HepG2 (cell line): ENCODE data around the gene RBM22. TPM values are rescaled to one million over a fixed set of nuclear protein-coding genes. Genes with fewer than 3 reads are reported as not detected.

Source experiments
- ATAC-seq: fragments of 200-7000 bp; cut with Tn5 transposase; 3 replicates; pipeline ENCODE4 v1.9.1; 2020; ENCODE audit warnings: mild to moderate bottlenecking, moderate library complexity
- BruUV-seq: library from RNA; stranded (reverse); fragments of 400-500 nt; replicated peaks from 2 replicates; lab custom pipeline; 2021; lab: Mats Ljungman, UMichigan
- CTCF ChIA-PET: fragments of 300-600 bp; formaldehyde crosslinking; extraction: SDS; loops from one replicate; lab custom pipeline; 2021; ENCODE audit warnings: low total read pairs, inconsistent platforms, low intra/inter-chr PET ratio; lab: Yijun Ruan, JAX
- POLR2A ChIA-PET: fragments of 350-600 bp; sonication (Branson Sonifier 250); formaldehyde crosslinking; loops from one replicate; lab custom pipeline; 2020; ENCODE audit warnings: antibody characterized with exemption, inconsistent platforms; lab: Yijun Ruan, JAX
- DNase-seq: peaks from one replicate; pipeline ENCODE4 v3.0.0-alpha.2; 2015; ENCODE audit warnings: low spot score
- FAIRE-seq: peaks from 3 replicates; lab custom pipeline; 2011; peaks lifted over from hg19 to GRCh38; lab: Jason Lieb, UNC
- H2AFZ ChIP-seq: one replicate; pipeline ENCODE4 v1.6.1; 2011; ENCODE audit warnings: low read length, inconsistent platforms
- H3K27ac ChIP-seq: fragments of 300-600 bp; 3 replicates; pipeline ENCODE4 v1.8.0; 2011; ENCODE audit warnings: mixed run types, mild to moderate bottlenecking, mixed read lengths, low read length, inconsistent platforms; ENCODE audit not compliant: insufficient read depth; ENCODE audit errors: extremely low read length
- H3K27me3 ChIP-seq, 2 experiments: fragments of 200-600 bp in 1 of 2; 2 replicates in 1 of 2; 3 replicates in 1 of 2; pipeline versions ENCODE4 v1.6.0 to v1.8.0; 2011; ENCODE audit warnings: low read length in 2 of 2, mild to moderate bottlenecking in 2 of 2, moderate library complexity in 2 of 2, inconsistent platforms in 1 of 2; ENCODE audit not compliant: insufficient read depth in 2 of 2, control insufficient read depth in 1 of 2
- H3K36me3 ChIP-seq, 2 experiments: fragments of 200-600 bp in 1 of 2; replicated peaks in 1 of 2; 2 replicates in 1 of 2; 3 replicates in 1 of 2; pipeline versions ENCODE4 v1.5.1 to v1.8.0; 2011; ENCODE audit warnings: low read length in 2 of 2, inconsistent platforms in 1 of 2; ENCODE audit not compliant: insufficient read depth in 2 of 2, control insufficient read depth in 1 of 2
- H3K4me1 ChIP-seq: 2 replicates; pipeline ENCODE4 v1.5.1; 2012; ENCODE audit warnings: low read length, inconsistent platforms; ENCODE audit not compliant: insufficient read depth
- H3K4me2 ChIP-seq: 2 replicates; pipeline ENCODE4 v1.6.0; 2011; ENCODE audit warnings: low read depth, low read length, inconsistent platforms
- H3K4me3 ChIP-seq, 3 experiments: fragments of 200-600 bp in 1 of 3; sonication (generic), shearing (Covaris generic) in 1 of 3; replicated peaks in 1 of 3; 2 replicates each; pipeline ENCODE4 v1.5.1; 2011 to 2016; ENCODE audit warnings: low read length in 3 of 3, inconsistent platforms in 2 of 3, low read depth in 2 of 3, mild to moderate bottlenecking in 2 of 3, control low read depth in 1 of 3, mixed read lengths in 1 of 3; ENCODE audit not compliant: insufficient read depth in 1 of 3
- H3K79me2 ChIP-seq: one replicate; pipeline ENCODE4 v1.6.1; 2011; ENCODE audit warnings: low read length, inconsistent platforms; ENCODE audit not compliant: insufficient read depth
- H3K9ac ChIP-seq: 2 replicates; pipeline ENCODE4 v1.6.0; 2011; ENCODE audit warnings: mild to moderate bottlenecking, low read depth, low read length, inconsistent platforms; ENCODE audit not compliant: insufficient read depth
- H3K9me3 ChIP-seq: 2 replicates; pipeline ENCODE4 v1.5.1; 2012; ENCODE audit warnings: mild to moderate bottlenecking, low read length
- H4K20me1 ChIP-seq: 2 replicates; pipeline ENCODE4 v1.6.0; 2011; ENCODE audit warnings: inconsistent platforms, mild to moderate bottlenecking, low read length, moderate library complexity; ENCODE audit not compliant: insufficient read depth
- BORCS8-MEF2B ChIP-seq: sonication (generic); formaldehyde crosslinking; IDR thresholded peaks from 2 replicates; pipeline ENCODE4 v1.8.0; 2022; ENCODE audit warnings: mild to moderate bottlenecking, missing genetic modification reagents
- IKZF1 ChIP-seq: fragments of 450-650 bp; IDR thresholded peaks from 2 replicates; pipeline ENCODE4 v1.7.1; 2016
- KMT2B ChIP-seq: IDR thresholded peaks from 2 replicates; pipeline ENCODE4 v1.6.1; 2016; ENCODE audit warnings: missing genetic modification reagents, missing compliant biosample characterization
- MYNN ChIP-seq: sonication (generic); formaldehyde crosslinking; IDR thresholded peaks from 2 replicates; pipeline ENCODE4 v1.4.0; 2020; ENCODE audit warnings: mild to moderate bottlenecking, low read depth, missing genetic modification reagents
- STAT5B ChIP-seq: sonication (generic); formaldehyde crosslinking; IDR thresholded peaks from 2 replicates; pipeline ENCODE4 v1.4.0; 2020; ENCODE audit warnings: missing genetic modification reagents
- TP53 ChIP-seq: sonication (generic); formaldehyde crosslinking; conservative IDR thresholded peaks from 2 replicates; pipeline ENCODE4 v1.4.0; 2020; ENCODE audit warnings: missing genetic modification reagents
- ZNF253 ChIP-seq: sonication (generic); formaldehyde crosslinking; IDR thresholded peaks from 2 replicates; pipeline ENCODE4 v1.8.0; 2022; ENCODE audit warnings: mild to moderate bottlenecking, missing genetic modification reagents, borderline replicate concordance
- ZNF598 ChIP-seq: sonication (generic); formaldehyde crosslinking; IDR thresholded peaks from 2 replicates; pipeline ENCODE4 v1.5.1; 2020; ENCODE audit warnings: mild to moderate bottlenecking, missing genetic modification reagents, borderline replicate concordance
- ZNF652 ChIP-seq: IDR thresholded peaks from 2 replicates; pipeline ENCODE4 v1.6.1; 2016; ENCODE audit warnings: low read depth, borderline replicate concordance
- ZNF746 ChIP-seq: sonication (generic); formaldehyde crosslinking; IDR thresholded peaks from 2 replicates; pipeline ENCODE4 v1.8.0; 2022; ENCODE audit warnings: mild to moderate bottlenecking, missing genetic modification reagents
- ZSCAN9 ChIP-seq: IDR thresholded peaks from 2 replicates; pipeline ENCODE4 v1.6.1; 2016; ENCODE audit warnings: borderline replicate concordance
- WGBS: methylation state at CpG from one replicate; pipeline ENCODE4 v1.1.6; 2017; ENCODE audit warnings: low lambda C conversion rate; 5-methylcytosine and 5-hydroxymethylcytosine counted together
- in situ Hi-C: cut with HindIII; loops from 2 replicates; pipeline ENCODE4 v1.10.0; 2017; ENCODE audit warnings: low pct_unique_long_range_greater_than_20kb; ENCODE audit not compliant: extremely low pct_ligation_motif_present
- intact Hi-C: fragments of 100-400 bp; cut with micrococcal nuclease; formaldehyde crosslinking; loops from one replicate; pipeline ENCODE4 v1.10.0; 2022; ENCODE audit not compliant: unreplicated experiment
- polyA plus RNA-seq, 8 experiments: library from polyadenylated mRNA; depleted of rRNA in 3 of 8; stranded (reverse) in 7 of 8; unstranded in 1 of 8; fragments of >200 nt; fragmentation: Illumina TruSeq in 4 of 8; extraction: Trizol in 4 of 8; gene quantifications; 2 replicates each; pipeline versions ENCODE4 v1.2.1 to v1.2.3, GENCODE V29; 2011 to 2016; ENCODE audit warnings: low read depth in 4 of 8, missing spikeins in 1 of 8, mixed read lengths in 1 of 8; ENCODE audit not compliant: insufficient read depth in 1 of 8
- total RNA-seq, 5 experiments: library from RNA; depleted of rRNA; stranded (reverse); fragments of >200 nt; fragmentation: Illumina TruSeq; extraction: Trizol; gene quantifications; 2 replicates each; pipeline ENCODE4 v1.2.3, GENCODE V29; 2016; ENCODE audit warnings: low read depth in 1 of 5
- TF ChIP-seq, protein P1 (sequence below): sonication (generic); formaldehyde crosslinking; IDR thresholded peaks from 2 replicates; pipeline ENCODE4 v1.4.0; 2020; ENCODE audit warnings: mild to moderate bottlenecking, low read depth, missing genetic modification reagents
- TF ChIP-seq, protein P2 (sequence below): sonication (generic); formaldehyde crosslinking; IDR thresholded peaks from 2 replicates; pipeline ENCODE4 v1.4.0; 2020; ENCODE audit warnings: mild to moderate bottlenecking, missing genetic modification reagents, borderline replicate concordance
- TF ChIP-seq, protein P3 (sequence below), 2 experiments: fragments of 450-650 bp in 1 of 2; sonication (generic) in 1 of 2; formaldehyde crosslinking; IDR thresholded peaks; 2 replicates each; pipeline versions ENCODE4 v1.5.0 to v1.8.0; 2020 to 2022; ENCODE audit warnings: mild to moderate bottlenecking in 1 of 2, missing genetic modification reagents in 1 of 2
- TF ChIP-seq, protein P4 (sequence below): sonication (generic); formaldehyde crosslinking; IDR thresholded peaks from 2 replicates; pipeline ENCODE4 v1.8.0; 2022; ENCODE audit warnings: mild to moderate bottlenecking, missing genetic modification reagents, borderline replicate concordance

RBM22 gene
- total and polyA plus RNA-seq, 2 of the 13 experiments (the other 11 are each of a cell fraction or from before 2014, with no cell fraction given) = 28.3 to 35.0 TPM

DNA sequence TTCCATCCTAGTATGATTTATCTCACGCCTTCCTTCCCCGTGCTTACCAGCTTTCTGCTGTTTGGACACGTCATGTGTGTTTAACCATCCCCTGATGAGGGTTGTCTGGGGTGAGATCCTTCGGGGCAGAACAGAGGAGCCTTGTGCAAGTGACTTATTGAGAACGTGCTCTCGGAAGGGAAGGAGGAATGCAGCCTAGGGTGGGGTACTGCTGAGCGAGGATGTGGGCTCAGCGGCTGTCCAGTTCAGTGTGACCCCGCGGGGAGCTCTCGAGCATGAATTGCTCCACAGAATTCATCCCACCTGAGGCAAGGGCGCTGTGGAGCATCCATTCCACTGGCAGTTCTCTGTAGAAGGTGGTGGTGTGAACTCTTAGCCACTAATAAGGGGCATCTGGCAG, 35.8 kb downstream of the RBM22 start:
- Histone ChIP-seq H4K20me1 (no peaks in the 10 kb centered on the region), H3K27me3 (peaks cover 3 to 24% of the 10 kb centered on the region in 2 experiments; a peak in 4 of 5 replicates), H3K9me3 (no peaks in the 10 kb centered on the region), H2AFZ (no peak overlapping the region), H3K4me2 (no peak overlapping the region), H3K36me3 (no peaks in the 10 kb centered on the region), H3K4me3 (no peak overlapping the region), H3K4me1 (no peaks in the 10 kb centered on the region), H3K27ac (no peak overlapping the region), H3K79me2 (no peaks in the 10 kb centered on the region), H3K9ac (no peak overlapping the region)
- ChIA-PET CTCF (no interaction called here), POLR2A (no interaction called here)
- intact Hi-C loops (no loop called here), in situ Hi-C loops (loop anchor here (25.0 kb wide), 1 partner anchor 203 kb away; no protein-coding TSS in a partner anchor)
- ATAC-seq (peak; percentile 64; the same call in 2 of the 3 replicates), DNase-seq (no peak), FAIRE-seq (no peak)
- BruUV-seq = no TSS peak
- 3% methylated on average over 6 of the region's 12 CpGs for WGBS
- TF ChIP-seq ZSCAN9 (CRISPR knock-in tag) (no peak), ZNF598 (CRISPR knock-in tag) (no peak), ZNF253 (CRISPR knock-in tag) (no peak), BORCS8-MEF2B (no peak), IKZF1 (no peak), TP53 (no peak), STAT5B (CRISPR knock-in tag) (no peak), KMT2B (no peak), ZNF652 (CRISPR knock-in tag) (no peak), MYNN (no peak), ZNF746 (CRISPR knock-in tag) (no peak)
- TF ChIP-seq, protein P1, sequence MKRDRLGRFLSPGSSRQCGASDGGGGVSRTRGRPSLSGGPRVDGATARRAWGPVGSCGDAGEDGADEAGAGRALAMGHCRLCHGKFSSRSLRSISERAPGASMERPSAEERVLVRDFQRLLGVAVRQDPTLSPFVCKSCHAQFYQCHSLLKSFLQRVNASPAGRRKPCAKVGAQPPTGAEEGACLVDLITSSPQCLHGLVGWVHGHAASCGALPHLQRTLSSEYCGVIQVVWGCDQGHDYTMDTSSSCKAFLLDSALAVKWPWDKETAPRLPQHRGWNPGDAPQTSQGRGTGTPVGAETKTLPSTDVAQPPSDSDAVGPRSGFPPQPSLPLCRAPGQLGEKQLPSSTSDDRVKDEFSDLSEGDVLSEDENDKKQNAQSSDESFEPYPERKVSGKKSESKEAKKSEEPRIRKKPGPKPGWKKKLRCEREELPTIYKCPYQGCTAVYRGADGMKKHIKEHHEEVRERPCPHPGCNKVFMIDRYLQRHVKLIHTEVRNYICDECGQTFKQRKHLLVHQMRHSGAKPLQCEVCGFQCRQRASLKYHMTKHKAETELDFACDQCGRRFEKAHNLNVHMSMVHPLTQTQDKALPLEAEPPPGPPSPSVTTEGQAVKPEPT (CRISPR knock-in tag) = no peak
- TF ChIP-seq, protein P2, sequence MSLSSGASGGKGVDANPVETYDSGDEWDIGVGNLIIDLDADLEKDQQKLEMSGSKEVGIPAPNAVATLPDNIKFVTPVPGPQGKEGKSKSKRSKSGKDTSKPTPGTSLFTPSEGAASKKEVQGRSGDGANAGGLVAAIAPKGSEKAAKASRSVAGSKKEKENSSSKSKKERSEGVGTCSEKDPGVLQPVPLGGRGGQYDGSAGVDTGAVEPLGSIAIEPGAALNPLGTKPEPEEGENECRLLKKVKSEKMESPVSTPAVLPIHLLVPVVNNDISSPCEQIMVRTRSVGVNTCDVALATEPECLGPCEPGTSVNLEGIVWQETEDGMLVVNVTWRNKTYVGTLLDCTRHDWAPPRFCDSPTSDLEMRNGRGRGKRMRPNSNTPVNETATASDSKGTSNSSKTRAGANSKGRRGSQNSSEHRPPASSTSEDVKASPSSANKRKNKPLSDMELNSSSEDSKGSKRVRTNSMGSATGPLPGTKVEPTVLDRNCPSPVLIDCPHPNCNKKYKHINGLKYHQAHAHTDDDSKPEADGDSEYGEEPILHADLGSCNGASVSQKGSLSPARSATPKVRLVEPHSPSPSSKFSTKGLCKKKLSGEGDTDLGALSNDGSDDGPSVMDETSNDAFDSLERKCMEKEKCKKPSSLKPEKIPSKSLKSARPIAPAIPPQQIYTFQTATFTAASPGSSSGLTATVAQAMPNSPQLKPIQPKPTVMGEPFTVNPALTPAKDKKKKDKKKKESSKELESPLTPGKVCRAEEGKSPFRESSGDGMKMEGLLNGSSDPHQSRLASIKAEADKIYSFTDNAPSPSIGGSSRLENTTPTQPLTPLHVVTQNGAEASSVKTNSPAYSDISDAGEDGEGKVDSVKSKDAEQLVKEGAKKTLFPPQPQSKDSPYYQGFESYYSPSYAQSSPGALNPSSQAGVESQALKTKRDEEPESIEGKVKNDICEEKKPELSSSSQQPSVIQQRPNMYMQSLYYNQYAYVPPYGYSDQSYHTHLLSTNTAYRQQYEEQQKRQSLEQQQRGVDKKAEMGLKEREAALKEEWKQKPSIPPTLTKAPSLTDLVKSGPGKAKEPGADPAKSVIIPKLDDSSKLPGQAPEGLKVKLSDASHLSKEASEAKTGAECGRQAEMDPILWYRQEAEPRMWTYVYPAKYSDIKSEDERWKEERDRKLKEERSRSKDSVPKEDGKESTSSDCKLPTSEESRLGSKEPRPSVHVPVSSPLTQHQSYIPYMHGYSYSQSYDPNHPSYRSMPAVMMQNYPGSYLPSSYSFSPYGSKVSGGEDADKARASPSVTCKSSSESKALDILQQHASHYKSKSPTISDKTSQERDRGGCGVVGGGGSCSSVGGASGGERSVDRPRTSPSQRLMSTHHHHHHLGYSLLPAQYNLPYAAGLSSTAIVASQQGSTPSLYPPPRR = no peak
- TF ChIP-seq, protein P3, sequence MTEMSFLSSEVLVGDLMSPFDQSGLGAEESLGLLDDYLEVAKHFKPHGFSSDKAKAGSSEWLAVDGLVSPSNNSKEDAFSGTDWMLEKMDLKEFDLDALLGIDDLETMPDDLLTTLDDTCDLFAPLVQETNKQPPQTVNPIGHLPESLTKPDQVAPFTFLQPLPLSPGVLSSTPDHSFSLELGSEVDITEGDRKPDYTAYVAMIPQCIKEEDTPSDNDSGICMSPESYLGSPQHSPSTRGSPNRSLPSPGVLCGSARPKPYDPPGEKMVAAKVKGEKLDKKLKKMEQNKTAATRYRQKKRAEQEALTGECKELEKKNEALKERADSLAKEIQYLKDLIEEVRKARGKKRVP (CRISPR knock-in tag; IDR thresholded peaks at IDR 0.05) = no peak
- TF ChIP-seq, protein P4, sequence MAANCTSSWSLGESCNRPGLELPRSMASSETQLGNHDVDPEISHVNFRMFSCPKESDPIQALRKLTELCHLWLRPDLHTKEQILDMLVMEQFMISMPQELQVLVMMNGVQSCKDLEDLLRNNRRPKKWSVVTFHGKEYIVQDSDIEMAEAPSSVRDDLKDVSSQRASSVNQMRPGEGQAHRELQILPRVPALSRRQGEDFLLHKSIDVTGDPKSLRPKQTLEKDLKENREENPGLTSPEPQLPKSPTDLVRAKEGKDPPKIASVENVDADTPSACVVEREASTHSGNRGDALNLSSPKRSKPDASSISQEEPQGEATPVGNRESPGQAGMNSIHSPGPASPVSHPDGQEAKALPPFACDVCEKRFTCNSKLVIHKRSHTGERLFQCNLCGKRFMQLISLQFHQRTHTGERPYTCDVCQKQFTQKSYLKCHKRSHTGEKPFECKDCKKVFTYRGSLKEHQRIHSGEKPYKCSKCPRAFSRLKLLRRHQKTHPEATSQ = no peak
